HCT116 (cell line): Measurements from ENCODE around the gene MAP3K9. TPM values are rescaled to one million over a fixed set of nuclear protein-coding genes. Genes with fewer than 3 reads are reported as not detected.

ENCODE experiments used
- ATAC-seq: fragments of 200-7000 bp; cut with Tn5 transposase; 2 replicates; pipeline ENCODE4 v1.9.1; 2020; ENCODE audit warnings: mild to moderate bottlenecking, moderate library complexity
- BruUV-seq: library from RNA; stranded (reverse); fragments of 400-500 nt; replicated peaks from 2 replicates; lab custom pipeline; 2021; lab: Mats Ljungman, UMichigan
- CTCF ChIA-PET: fragments of 300-600 bp; sonication (Branson Sonifier 250); formaldehyde crosslinking; loops from one replicate; lab custom pipeline; 2021; ENCODE audit warnings: antibody characterized with exemption; lab: Charles Lee
- POLR2A ChIA-PET: fragments of 300-600, 350-600 bp; sonication (Branson Sonifier 250); formaldehyde crosslinking; loops from one replicate; lab custom pipeline; 2021; ENCODE audit warnings: antibody characterized with exemption; lab: Charles Lee
- RAD21 ChIA-PET, 2 experiments: fragments of 300-600 bp; sonication (Branson Sonifier 250); formaldehyde crosslinking; loops; one replicate each; lab custom pipeline; 2023; ENCODE audit warnings: low total read pairs in 2 of 2; ENCODE audit not compliant: uncharacterized antibody in 2 of 2, unreplicated experiment in 2 of 2, low non-redundant PET in 1 of 2; lab: Charles Lee
- DNase-seq: peaks from one replicate; pipeline ENCODE4 v3.0.0-alpha.2; 2010; ENCODE audit warnings: low read depth, low spot score
- H2AFZ ChIP-seq: fragments of 200-600 bp; shearing (Covaris generic), sonication (generic); 2 replicates; pipeline ENCODE4 v1.6.1; 2017; ENCODE audit warnings: low read depth, mixed run types, mixed read lengths, antibody characterized with exemption, low read length; ENCODE audit not compliant: poor library complexity, severe bottlenecking
- H3K27ac ChIP-seq: 2 replicates; pipeline ENCODE4 v1.5.1; 2012; ENCODE audit warnings: low read depth, low read length
- H3K27me3 ChIP-seq: fragments of 200-600 bp; sonication (generic); 2 replicates; pipeline ENCODE4 v1.6.1; 2016; ENCODE audit warnings: mixed run types, low read length, mixed read lengths; ENCODE audit not compliant: insufficient read depth
- H3K36me3 ChIP-seq, 2 experiments: fragments of 200-500 bp in 1 of 2; fragments of 200-600 bp in 1 of 2; sonication (Bioruptor generic) in 1 of 2; sonication (generic) in 1 of 2; 2 replicates each; pipeline versions ENCODE4 v1.5.1 to v1.6.1; 2014 to 2016; ENCODE audit warnings: low read length in 2 of 2, inconsistent platforms in 1 of 2, mixed read lengths in 1 of 2, mixed run types in 1 of 2; ENCODE audit not compliant: insufficient read depth in 2 of 2, control insufficient read depth in 1 of 2
- H3K4me1 ChIP-seq, 2 experiments: fragments of 200-600 bp in 1 of 2; sonication (generic) in 1 of 2; 2 replicates each; pipeline versions ENCODE4 v1.5.1 to v1.6.1; 2012 to 2017; ENCODE audit warnings: low read length in 2 of 2, inconsistent platforms in 1 of 2, mild to moderate bottlenecking in 1 of 2, mixed read lengths in 1 of 2, mixed run types in 1 of 2, moderate library complexity in 1 of 2; ENCODE audit not compliant: insufficient read depth in 2 of 2, control insufficient read depth in 1 of 2
- H3K4me2 ChIP-seq: fragments of 200-600 bp; sonication (generic); 2 replicates; pipeline ENCODE4 v1.6.1; 2017; ENCODE audit warnings: mixed run types, low read length, mixed read lengths
- H3K4me3 ChIP-seq, 2 experiments: fragments of 200-600 bp in 1 of 2; sonication (generic) in 1 of 2; replicated peaks in 1 of 2; 2 replicates each; pipeline ENCODE4 v1.5.1; 2011 to 2016; ENCODE audit warnings: low read length in 2 of 2, control low read depth in 1 of 2, low read depth in 1 of 2, mild to moderate bottlenecking in 1 of 2, mixed read lengths in 1 of 2, mixed run types in 1 of 2
- H3K79me2 ChIP-seq: fragments of 200-600 bp; sonication (generic); 2 replicates; pipeline ENCODE4 v1.6.1; 2017; ENCODE audit warnings: mild to moderate bottlenecking, mixed run types, low read length, moderate library complexity, mixed read lengths; ENCODE audit not compliant: insufficient read depth
- H3K9ac ChIP-seq: fragments of 200-600 bp; sonication (generic); 2 replicates; pipeline ENCODE4 v1.6.1; 2016; ENCODE audit warnings: low read length, mixed read lengths
- H3K9me2 ChIP-seq: fragments of 200-600 bp; sonication (generic), shearing (Covaris generic); 2 replicates; pipeline ENCODE4 v1.6.1; 2017; ENCODE audit warnings: mixed run types, mild to moderate bottlenecking, moderate library complexity; ENCODE audit not compliant: insufficient read depth
- H3K9me3 ChIP-seq, 2 experiments: fragments of 200-500 bp in 1 of 2; fragments of 200-600 bp in 1 of 2; sonication (Bioruptor generic) in 1 of 2; sonication (generic) in 1 of 2; 2 replicates each; pipeline ENCODE4 v1.6.1; 2014 to 2017; ENCODE audit warnings: low read length in 2 of 2, mixed read lengths in 2 of 2, inconsistent platforms in 1 of 2, low read depth in 1 of 2, mild to moderate bottlenecking in 1 of 2, mixed run types in 1 of 2, moderate library complexity in 1 of 2; ENCODE audit not compliant: control insufficient read depth in 1 of 2, insufficient read depth in 1 of 2
- H4K20me1 ChIP-seq: fragments of 200-600 bp; sonication (generic), shearing (Covaris generic); 2 replicates; pipeline ENCODE4 v1.6.1; 2017; ENCODE audit warnings: mixed run types, mild to moderate bottlenecking, moderate library complexity; ENCODE audit not compliant: insufficient read depth
- JUND ChIP-seq: IDR thresholded peaks from 2 replicates; pipeline ENCODE4 v1.6.1; 2012
- YY1 ChIP-seq: IDR thresholded peaks from 2 replicates; pipeline ENCODE4 v1.6.1; 2011; ENCODE audit warnings: low read length, low read depth, moderate library complexity, mild to moderate bottlenecking; ENCODE audit not compliant: insufficient replicate concordance; ENCODE audit errors: extremely low read depth
- intact Hi-C: fragments of 100-400 bp; cut with micrococcal nuclease; formaldehyde crosslinking; loops from 2 replicates; pipeline ENCODE4 v1.10.0; 2022
- total RNA-seq: library from RNA; stranded (reverse); gene quantifications from one replicate; pipeline ENCODE4 v1.2.1, GENCODE V29; 2021; ENCODE audit not compliant: unreplicated experiment
- TF ChIP-seq, protein P1 (sequence below), 3 experiments: fragments of 200-600 bp in 1 of 3; sonication (generic) in 1 of 3; IDR thresholded peaks in 2 of 3; conservative IDR thresholded peaks in 1 of 3; 2 replicates each; pipeline ENCODE4 v1.5.1; 2012 to 2017; ENCODE audit warnings: low read depth in 2 of 3, low read length in 2 of 3, antibody characterized with exemption in 1 of 3, borderline replicate concordance in 1 of 3, control low read depth in 1 of 3, mild to moderate bottlenecking in 1 of 3, mixed read lengths in 1 of 3, mixed run types in 1 of 3, moderate library complexity in 1 of 3; ENCODE audit not compliant: insufficient read depth in 1 of 3
- TF ChIP-seq, protein P2 (sequence below): IDR thresholded peaks from 2 replicates; pipeline ENCODE4 v1.6.1; 2012
- TF ChIP-seq, protein P3 (sequence below): IDR thresholded peaks from 2 replicates; pipeline ENCODE4 v1.6.1; 2011; ENCODE audit warnings: mild to moderate bottlenecking, low read length, moderate library complexity; ENCODE audit not compliant: insufficient replicate concordance; ENCODE audit errors: extremely low read depth

Gene MAP3K9
- total RNA-seq, 1 experiment from 2014 or later = 11.7 TPM

DNA sequence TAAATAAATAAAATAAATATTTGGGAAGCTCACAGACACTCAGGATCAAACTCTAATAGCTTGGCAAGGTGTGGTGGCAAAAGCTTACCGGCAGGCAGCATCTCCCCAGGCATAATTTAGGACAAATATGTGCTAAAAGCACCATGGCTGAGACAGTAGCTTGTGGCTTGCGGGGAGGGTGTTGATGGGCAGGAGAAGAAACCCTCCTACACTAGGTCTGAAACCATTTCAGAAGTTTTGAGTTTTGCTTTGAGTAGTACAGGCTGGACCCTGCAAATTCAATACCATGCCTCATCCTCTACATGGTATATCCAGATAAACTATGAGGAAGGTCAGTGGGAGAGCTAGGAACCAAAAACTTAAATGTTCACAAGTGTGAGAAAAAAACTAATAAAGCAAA, 33.1 kb downstream of the MAP3K9 start:
- Histone ChIP-seq H3K9ac (no peak overlapping the region), H3K36me3 (no peaks in the 10 kb centered on the region), H3K4me3 (no peak overlapping the region), H3K4me1 (peaks cover 0 to 11% of the 10 kb centered on the region in 2 experiments; a peak in 2 of 4 replicates), H3K79me2 (peaks cover 47% of the 10 kb centered on the region), H3K9me3 (no peaks in the 10 kb centered on the region), H3K4me2 (no peak overlapping the region), H2AFZ (no peak overlapping the region), H3K27ac (no peak overlapping the region), H3K27me3 (no peaks in the 10 kb centered on the region), H3K9me2 (no peaks in the 10 kb centered on the region), H4K20me1 (no peaks in the 10 kb centered on the region)
- RAD21 ChIA-PET = no interaction called here
- TF ChIP-seq JUND (no peak), YY1 (no peak)
- TF ChIP-seq, protein P1, sequence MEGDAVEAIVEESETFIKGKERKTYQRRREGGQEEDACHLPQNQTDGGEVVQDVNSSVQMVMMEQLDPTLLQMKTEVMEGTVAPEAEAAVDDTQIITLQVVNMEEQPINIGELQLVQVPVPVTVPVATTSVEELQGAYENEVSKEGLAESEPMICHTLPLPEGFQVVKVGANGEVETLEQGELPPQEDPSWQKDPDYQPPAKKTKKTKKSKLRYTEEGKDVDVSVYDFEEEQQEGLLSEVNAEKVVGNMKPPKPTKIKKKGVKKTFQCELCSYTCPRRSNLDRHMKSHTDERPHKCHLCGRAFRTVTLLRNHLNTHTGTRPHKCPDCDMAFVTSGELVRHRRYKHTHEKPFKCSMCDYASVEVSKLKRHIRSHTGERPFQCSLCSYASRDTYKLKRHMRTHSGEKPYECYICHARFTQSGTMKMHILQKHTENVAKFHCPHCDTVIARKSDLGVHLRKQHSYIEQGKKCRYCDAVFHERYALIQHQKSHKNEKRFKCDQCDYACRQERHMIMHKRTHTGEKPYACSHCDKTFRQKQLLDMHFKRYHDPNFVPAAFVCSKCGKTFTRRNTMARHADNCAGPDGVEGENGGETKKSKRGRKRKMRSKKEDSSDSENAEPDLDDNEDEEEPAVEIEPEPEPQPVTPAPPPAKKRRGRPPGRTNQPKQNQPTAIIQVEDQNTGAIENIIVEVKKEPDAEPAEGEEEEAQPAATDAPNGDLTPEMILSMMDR (IDR thresholded peaks at IDR 0.05 in 2 of 3, conservative IDR thresholded peaks at IDR 0.05 in 1 of 3; ENCODE audit: borderline replicate concordance in 1 of 3, insufficient read depth in 1 of 3, low read depth in 2 of 3, low read length in 2 of 3) = no peak
- TF ChIP-seq, protein P2, sequence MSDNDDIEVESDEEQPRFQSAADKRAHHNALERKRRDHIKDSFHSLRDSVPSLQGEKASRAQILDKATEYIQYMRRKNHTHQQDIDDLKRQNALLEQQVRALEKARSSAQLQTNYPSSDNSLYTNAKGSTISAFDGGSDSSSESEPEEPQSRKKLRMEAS = no peak
- TF ChIP-seq, protein P3, sequence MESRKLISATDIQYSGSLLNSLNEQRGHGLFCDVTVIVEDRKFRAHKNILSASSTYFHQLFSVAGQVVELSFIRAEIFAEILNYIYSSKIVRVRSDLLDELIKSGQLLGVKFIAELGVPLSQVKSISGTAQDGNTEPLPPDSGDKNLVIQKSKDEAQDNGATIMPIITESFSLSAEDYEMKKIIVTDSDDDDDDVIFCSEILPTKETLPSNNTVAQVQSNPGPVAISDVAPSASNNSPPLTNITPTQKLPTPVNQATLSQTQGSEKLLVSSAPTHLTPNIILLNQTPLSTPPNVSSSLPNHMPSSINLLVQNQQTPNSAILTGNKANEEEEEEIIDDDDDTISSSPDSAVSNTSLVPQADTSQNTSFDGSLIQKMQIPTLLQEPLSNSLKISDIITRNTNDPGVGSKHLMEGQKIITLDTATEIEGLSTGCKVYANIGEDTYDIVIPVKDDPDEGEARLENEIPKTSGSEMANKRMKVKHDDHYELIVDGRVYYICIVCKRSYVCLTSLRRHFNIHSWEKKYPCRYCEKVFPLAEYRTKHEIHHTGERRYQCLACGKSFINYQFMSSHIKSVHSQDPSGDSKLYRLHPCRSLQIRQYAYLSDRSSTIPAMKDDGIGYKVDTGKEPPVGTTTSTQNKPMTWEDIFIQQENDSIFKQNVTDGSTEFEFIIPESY = no peak
- POLR2A ChIA-PET = no interaction called here
- intact Hi-C loops = no loop called here
- DNase-seq (no peak), ATAC-seq (no peak)
- CTCF ChIA-PET = no interaction called here
- no TSS peak for BruUV-seq
